ENCODE data around the gene FARSA.
A peak's percentile ranks its signal among the peaks of the same experiment; 100 is the strongest.

FARSA gene

DNA sequence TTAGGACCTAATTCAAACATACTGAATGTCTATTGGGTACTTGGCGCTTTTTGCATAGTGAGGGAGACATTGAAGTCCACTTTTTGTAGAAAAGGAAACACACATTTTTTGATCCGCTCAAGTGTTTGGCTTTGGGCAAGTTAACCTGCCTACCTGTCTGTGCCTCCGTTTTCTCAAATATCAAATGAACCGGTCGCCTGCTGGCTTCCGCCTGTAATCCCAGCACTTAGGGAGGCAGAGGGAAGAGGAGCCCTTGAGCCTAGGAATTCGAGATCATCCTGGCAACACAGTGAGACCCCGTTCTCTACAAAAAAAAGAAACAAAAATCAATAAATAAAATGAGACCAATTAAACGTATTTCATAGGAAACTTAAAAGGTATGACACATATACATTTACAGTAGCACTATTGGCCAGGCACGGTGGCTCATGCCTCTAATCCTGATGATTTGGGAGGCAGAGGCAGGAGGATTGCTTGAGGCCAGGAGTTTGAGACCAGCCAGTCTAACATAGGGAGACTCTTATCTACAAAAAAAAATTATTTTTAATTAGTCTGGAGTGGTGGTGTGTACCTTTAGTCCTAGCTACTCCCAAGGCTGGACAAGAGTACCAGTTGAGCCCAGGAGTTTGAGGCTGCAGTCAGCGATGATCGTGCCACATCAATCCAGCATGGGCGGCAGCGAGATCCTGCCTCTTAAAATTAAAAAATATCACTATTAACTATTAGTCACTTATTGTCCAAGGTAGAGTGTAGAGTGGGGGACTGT is 13.4 kb upstream of the FARSA start:
- H3K4ac ChIP-seq (ENCODE audit: low read length) = no peak overlapping the region
- H3K18ac ChIP-seq (ENCODE audit: low read length) = no peak overlapping the region
- H2BK120ac ChIP-seq (ENCODE audit: low read depth, low read length) = no peak overlapping the region
- H2AK5ac ChIP-seq (ENCODE audit: low read depth, low read length) = no peak overlapping the region
- peak overlapping the region; percentile 59 for H3K4me2 ChIP-seq (ENCODE audit: insufficient read depth, low read length, poor library complexity, severe bottlenecking)
- H3K36me3 ChIP-seq (replicated peaks in 1 of 2; ENCODE audit: control insufficient read depth in 2 of 2, insufficient read depth in 2 of 2, low read length in 2 of 2) = peaks cover 53 to 87% of the 10 kb centered on the region in 2 donors
- no peak overlapping the region for H2BK5ac ChIP-seq (ENCODE audit: low read length)
- peaks cover 2 to 6% of the 10 kb centered on the region in 2 donors for H3K4me1 ChIP-seq (ENCODE audit: control insufficient read depth in 2 of 2, insufficient read depth in 1 of 2, low read depth in 1 of 2, low read length in 2 of 2)
- H3K27ac ChIP-seq (replicated peaks; ENCODE audit: low read length) = no peak overlapping the region
- no CpG with 5 or more reads among the region's 14 CpGs for WGBS, 2 donors (ENCODE audit: extremely low coverage in 2 of 2, insufficient read length in 2 of 2, insufficient replicate concordance in 1 of 2)
- DNase-seq (ENCODE audit: low spot score) = no peak
- no peak overlapping the region for H4K91ac ChIP-seq (ENCODE audit: low read depth, low read length, poor library complexity)
- peaks cover 5% of the 10 kb centered on the region for H3K79me1 ChIP-seq (ENCODE audit: low read depth, low read length)
- no peak overlapping the region for H2BK12ac ChIP-seq (ENCODE audit: low read length)
- H3K27me3 ChIP-seq (ENCODE audit: control insufficient read depth in 3 of 3, insufficient read depth in 3 of 3, low read depth in 1 of 3, low read length in 3 of 3) = no peaks in the 10 kb centered on the region
- no peak overlapping the region for H2AFZ ChIP-seq (ENCODE audit: low read length)
- no peak overlapping the region for H3K14ac ChIP-seq (ENCODE audit: low read length)
- no peaks in the 10 kb centered on the region for H3K9me3 ChIP-seq (replicated peaks in 1 of 2; ENCODE audit: control insufficient read depth in 2 of 2, insufficient read depth in 1 of 2, low read depth in 1 of 2, low read length in 2 of 2)
- H3K23ac ChIP-seq (ENCODE audit: low read depth, low read length, poor library complexity) = no peak overlapping the region
- no peak overlapping the region for H3K9ac ChIP-seq (ENCODE audit: low read depth, low read length, poor library complexity)
- no peak overlapping the region for H2BK15ac ChIP-seq (ENCODE audit: low read length)
- peak overlapping the region; percentile 80 to 84 for H3K4me3 ChIP-seq (ENCODE audit: low read length in 2 of 2)
- no peak overlapping the region for H4K8ac ChIP-seq (ENCODE audit: low read depth, low read length)

DNA sequence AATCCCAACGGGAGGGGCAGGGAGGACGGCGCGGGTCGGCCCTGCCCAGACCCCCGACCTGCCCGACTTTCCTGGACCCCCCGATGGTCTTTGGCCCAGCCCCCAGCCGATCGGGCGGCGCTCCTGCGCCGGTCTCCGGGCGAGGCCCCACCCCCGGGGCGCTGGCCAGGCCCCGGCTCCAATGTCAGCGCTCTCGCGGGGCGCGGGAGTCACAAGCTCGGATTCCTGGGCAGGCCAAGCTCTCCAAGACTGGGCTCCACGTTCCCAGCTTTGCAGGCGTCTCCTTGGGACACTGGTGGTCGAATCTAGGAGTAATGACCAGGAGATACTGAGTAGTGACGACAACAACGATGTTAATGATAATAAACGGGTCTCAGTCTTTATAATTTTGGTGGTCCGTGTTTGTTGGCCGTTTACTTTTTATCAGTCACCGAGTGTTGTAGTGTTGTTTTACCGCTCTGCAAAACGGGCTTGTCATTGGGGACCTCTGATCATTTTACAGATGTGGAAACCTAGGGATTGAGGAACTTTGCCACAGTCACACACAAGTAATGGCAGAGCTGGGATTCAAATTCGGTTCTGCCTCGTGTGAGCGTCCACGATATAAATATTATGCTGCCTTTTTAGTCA is 12.7 kb upstream of the FARSA start:
- Histone ChIP-seq H3K36me3 (replicated peaks in 1 of 2; ENCODE audit: control insufficient read depth in 2 of 2, insufficient read depth in 2 of 2, low read length in 2 of 2) (peaks cover 56 to 88% of the 10 kb centered on the region in 2 donors), H3K9me3 (replicated peaks in 1 of 2; ENCODE audit: control insufficient read depth in 2 of 2, insufficient read depth in 1 of 2, low read depth in 1 of 2, low read length in 2 of 2) (no peaks in the 10 kb centered on the region)
- DNase-seq (ENCODE audit: low spot score) = peak; percentile 73

DNA sequence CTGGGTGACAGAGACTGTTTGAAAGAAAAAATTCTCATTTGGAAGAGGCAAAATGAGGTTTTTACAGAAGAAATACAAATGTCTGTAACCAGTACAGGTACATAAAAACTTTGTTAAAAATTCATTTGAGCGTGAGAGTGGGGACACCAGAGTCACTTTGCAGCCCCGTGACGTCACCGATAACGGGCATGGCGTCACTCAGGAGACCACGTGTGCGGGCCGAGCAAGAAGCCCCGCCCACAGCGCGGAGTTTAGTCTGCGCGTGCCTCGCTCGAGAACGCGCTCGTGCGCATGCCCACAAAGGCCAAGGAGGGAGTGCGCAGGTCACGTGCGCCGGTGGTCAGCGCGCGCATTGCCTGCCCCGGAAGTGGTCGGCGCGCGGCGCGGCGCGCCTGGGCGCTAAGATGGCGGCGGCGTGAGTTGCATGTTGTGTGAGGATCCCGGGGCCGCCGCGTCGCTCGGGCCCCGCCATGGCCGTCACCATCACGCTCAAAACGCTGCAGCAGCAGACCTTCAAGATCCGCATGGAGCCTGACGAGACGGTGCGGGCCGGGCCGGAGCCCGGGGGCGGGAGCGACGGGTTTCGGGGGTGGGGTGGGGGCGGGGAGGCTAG is 12.1 kb upstream of the FARSA start, which contains the start of gene RAD23A:
Gene RAD23A, plus strand, starts transcription at position 384 of the 613 bp plus-strand sequence. Its CDS starts 87 bp downstream, at position 471.
- Histone ChIP-seq H3K14ac (ENCODE audit: low read length) (no peak within 1 kb of the TSS), H3K27ac (replicated peaks; ENCODE audit: low read length) (peak within 1 kb of the TSS; percentile 96), H3K9me3 (replicated peaks in 1 of 2; ENCODE audit: control insufficient read depth in 2 of 2, insufficient read depth in 1 of 2, low read depth in 1 of 2, low read length in 2 of 2) (no peaks in the 10 kb centered on the region), H3K4me3 (ENCODE audit: low read length in 2 of 2) (peak within 1 kb of the TSS; percentile 80 to 84), H3K79me1 (ENCODE audit: low read depth, low read length) (peaks cover 5% of the 10 kb centered on the region), H3K4ac (ENCODE audit: low read length) (no peak within 1 kb of the TSS), H4K8ac (ENCODE audit: low read depth, low read length) (no peak within 1 kb of the TSS), H2BK5ac (ENCODE audit: low read length) (peak within 1 kb of the TSS; percentile 68), H3K27me3 (ENCODE audit: control insufficient read depth in 3 of 3, insufficient read depth in 3 of 3, low read depth in 1 of 3, low read length in 3 of 3) (no peaks in the 10 kb centered on the region), H3K18ac (ENCODE audit: low read length) (peak within 1 kb of the TSS; percentile 92), H2AFZ (ENCODE audit: low read length) (peak within 1 kb of the TSS; percentile 77), H2BK120ac (ENCODE audit: low read depth, low read length) (no peak within 1 kb of the TSS), H2BK12ac (ENCODE audit: low read length) (no peak within 1 kb of the TSS), H3K36me3 (replicated peaks in 1 of 2; ENCODE audit: control insufficient read depth in 2 of 2, insufficient read depth in 2 of 2, low read length in 2 of 2) (peaks cover 58 to 88% of the 10 kb centered on the region in 2 donors), H3K4me2 (ENCODE audit: insufficient read depth, low read length, poor library complexity, severe bottlenecking) (peak within 1 kb of the TSS; percentile 59), H3K23ac (ENCODE audit: low read depth, low read length, poor library complexity) (peak within 1 kb of the TSS; percentile 100), H3K4me1 (ENCODE audit: control insufficient read depth in 2 of 2, insufficient read depth in 1 of 2, low read depth in 1 of 2, low read length in 2 of 2) (peaks cover 5 to 8% of the 10 kb centered on the region in 2 donors), H3K9ac (ENCODE audit: low read depth, low read length, poor library complexity) (peak within 1 kb of the TSS; percentile 64), H4K91ac (ENCODE audit: low read depth, low read length, poor library complexity) (no peak within 1 kb of the TSS), H2AK5ac (ENCODE audit: low read depth, low read length) (peak within 1 kb of the TSS; percentile 88), H2BK15ac (ENCODE audit: low read length) (no peak within 1 kb of the TSS)
- peak; percentile 99 for DNase-seq (ENCODE audit: low spot score)
- WGBS, 2 donors (ENCODE audit: extremely low coverage in 2 of 2, insufficient read length in 2 of 2, insufficient replicate concordance in 1 of 2) = no CpG with 5 or more reads among the region's 62 CpGs

More for the DNA sequence above, 12.7 kb upstream of the FARSA start:
- Histone ChIP-seq H3K9ac (ENCODE audit: low read depth, low read length, poor library complexity) (no peak overlapping the region), H2BK5ac (ENCODE audit: low read length) (peak overlapping the region; percentile 68), H2BK15ac (ENCODE audit: low read length) (no peak overlapping the region), H2AK5ac (ENCODE audit: low read depth, low read length) (peak overlapping the region; percentile 88), H2BK120ac (ENCODE audit: low read depth, low read length) (no peak overlapping the region), H3K4me2 (ENCODE audit: insufficient read depth, low read length, poor library complexity, severe bottlenecking) (peak overlapping the region; percentile 59), H2AFZ (ENCODE audit: low read length) (peak overlapping the region; percentile 77), H4K8ac (ENCODE audit: low read depth, low read length) (no peak overlapping the region), H3K14ac (ENCODE audit: low read length) (no peak overlapping the region), H3K4ac (ENCODE audit: low read length) (no peak overlapping the region), H3K23ac (ENCODE audit: low read depth, low read length, poor library complexity) (no peak overlapping the region), H3K4me1 (ENCODE audit: control insufficient read depth in 2 of 2, insufficient read depth in 1 of 2, low read depth in 1 of 2, low read length in 2 of 2) (peaks cover 2 to 6% of the 10 kb centered on the region in 2 donors), H4K91ac (ENCODE audit: low read depth, low read length, poor library complexity) (no peak overlapping the region), H3K79me1 (ENCODE audit: low read depth, low read length) (peaks cover 5% of the 10 kb centered on the region), H3K27me3 (ENCODE audit: control insufficient read depth in 3 of 3, insufficient read depth in 3 of 3, low read depth in 1 of 3, low read length in 3 of 3) (no peaks in the 10 kb centered on the region), H3K27ac (replicated peaks; ENCODE audit: low read length) (peak overlapping the region; percentile 96), H2BK12ac (ENCODE audit: low read length) (no peak overlapping the region), H3K18ac (ENCODE audit: low read length) (no peak overlapping the region), H3K4me3 (ENCODE audit: low read length in 2 of 2) (peak overlapping the region; percentile 80 to 84)
- no CpG with 5 or more reads among the region's 40 CpGs for WGBS, 2 donors (ENCODE audit: extremely low coverage in 2 of 2, insufficient read length in 2 of 2, insufficient replicate concordance in 1 of 2)
